ENCODE results near the gene SLC45A1. TPM values are rescaled to one million over a fixed set of nuclear protein-coding genes. Genes with fewer than 3 reads are reported as not detected.

The SLC45A1 gene
- total and polyA plus RNA-seq, 12 donors, result 0.53 to 4.1 (median 1.6) TPM

- Histone ChIP-seq H3K27me3 (no peaks in the 10 kb centered on the region), H3K36me3 (peaks cover 0 to 45% (median 0%) of the 10 kb centered on the region in 9 donors), H3K4me1 (peaks cover 38 to 95% (median 82%) of the 10 kb centered on the region in 9 donors), H3K27ac (peak overlapping the region; percentile 57 to 93 (median 87)), H3K4me3 (peak overlapping the region in 2 of 10 donors; percentile 16 to 20), H3K9me3 (no peaks in the 10 kb centered on the region)
- 13 to 16% methylated on average over 5 of the region's 5 CpGs for WGBS, 2 donors
- ATAC-seq, result peak in 6 of 8 donors; percentile 36 to 52 (median 46)
- intact Hi-C loops (cut with DNase I), result loop anchor here in 8 of 10 donors (5.0 kb wide), 2 partner anchors 36 to 51 kb away; no protein-coding TSS in a partner anchor
- no peak for TF ChIP-seq CTCF (IDR thresholded peaks at IDR 0.05)
- peak in 1 of 2 donors; percentile 58 for DNase-seq
Observed at GRCh38 chr1:8370905-8371315, 53.0 kb downstream of the SLC45A1 start.

GRCh38 chr1:8371372-8371991, 53.6 kb downstream of the SLC45A1 start:
- Histone ChIP-seq H3K9me3 (no peaks in the 10 kb centered on the region), H3K27me3 (no peaks in the 10 kb centered on the region), H3K4me1 (peaks cover 38 to 95% (median 80%) of the 10 kb centered on the region in 9 donors), H3K27ac (peak overlapping the region; percentile 57 to 93 (median 87)), H3K4me3 (peak overlapping the region in 1 of 10 donors; percentile 16), H3K36me3 (peaks cover 0 to 40% (median 0%) of the 10 kb centered on the region in 9 donors)
- WGBS, 2 donors, result 57 to 59% methylated on average over 9 of the region's 9 CpGs
- ATAC-seq, result no peak
- peak in 1 of 2 donors; percentile 8 for DNase-seq
- TF ChIP-seq CTCF (IDR thresholded peaks at IDR 0.05), result no peak
- intact Hi-C loops (cut with DNase I), result loop anchor here in 8 of 10 donors (5.0 kb wide), 2 partner anchors 36 to 51 kb away; no protein-coding TSS in a partner anchor

- intact Hi-C loops (cut with DNase I), result loop anchor here in 8 of 10 donors (5.0 kb wide), 2 partner anchors 34 to 49 kb away; no protein-coding TSS in a partner anchor
- ATAC-seq, result no peak
- H3K4me1 ChIP-seq, result peaks cover 38 to 95% (median 77%) of the 10 kb centered on the region in 9 donors
Observed at GRCh38 chr1:8373125-8373524, 55.2 kb downstream of the SLC45A1 start.

More at GRCh38 chr1:8373125-8373524, 55.2 kb downstream of the SLC45A1 start:
- Histone ChIP-seq H3K27me3 (no peaks in the 10 kb centered on the region), H3K4me3 (peak overlapping the region in 1 of 10 donors; percentile 1), H3K27ac (peak overlapping the region; percentile 83 to 93 (median 88)), H3K9me3 (no peaks in the 10 kb centered on the region), H3K36me3 (peaks cover 0 to 42% (median 0%) of the 10 kb centered on the region in 9 donors)
- 38 to 49% methylated on average over 3 of the region's 3 CpGs for WGBS, 2 donors
- no peak for DNase-seq
- no peak for TF ChIP-seq CTCF (IDR thresholded peaks at IDR 0.05)
